Medulla oblongata (tissue), 1 donor: ENCODE measurements around the gene VTI1A.

Experiments
- DNase-seq: peaks from one replicate; pipeline ENCODE4 v3.0.0-alpha.2; 2015; ENCODE audit errors: extremely low spot score

The VTI1A gene

GRCh38 chr10:112679392-112679791 is 232.4 kb downstream of the VTI1A start:
- no peak for DNase-seq

GRCh38 chr10:112680586-112680985 is 233.6 kb downstream of the VTI1A start:
- no peak for DNase-seq

- no peak for DNase-seq
These were observed 240.6 kb downstream of the VTI1A start for GRCh38 chr10:112687647-112688046.

GRCh38 chr10:112689327-112690072 is 242.5 kb downstream of the VTI1A start:
- no peak for DNase-seq

GRCh38 chr10:112695539-112695938 is 248.5 kb downstream of the VTI1A start:
- no peak for DNase-seq

GRCh38 chr10:112696592-112696991 is 249.6 kb downstream of the VTI1A start:
- no peak for DNase-seq

GRCh38 chr10:112698133-112698817 is 251.3 kb downstream of the VTI1A start:
- DNase-seq = no peak

GRCh38 chr10:112698818-112699164 is 251.8 kb downstream of the VTI1A start:
- no peak for DNase-seq

GRCh38 chr10:112700215-112700671 is 253.2 kb downstream of the VTI1A start:
- DNase-seq = no peak

- DNase-seq = no peak
These were observed 254.3 kb downstream of the VTI1A start for GRCh38 chr10:112701211-112701877.

- no peak for DNase-seq
These were observed 254.9 kb downstream of the VTI1A start for GRCh38 chr10:112701878-112702255.

GRCh38 chr10:112706577-112706976 is 259.6 kb downstream of the VTI1A start:
- DNase-seq = no peak

GRCh38 chr10:112708461-112708860 is 261.4 kb downstream of the VTI1A start:
- DNase-seq = no peak

- no peak for DNase-seq
These were observed 263.5 kb downstream of the VTI1A start for GRCh38 chr10:112710528-112710927.

GRCh38 chr10:112711366-112711765 is 264.4 kb downstream of the VTI1A start:
- DNase-seq = no peak

- DNase-seq = no peak
These were observed 265.5 kb downstream of the VTI1A start for GRCh38 chr10:112712536-112712935.

GRCh38 chr10:112713411-112713810 is 266.4 kb downstream of the VTI1A start:
- no peak for DNase-seq

GRCh38 chr10:112715581-112715980 is 268.6 kb downstream of the VTI1A start:
- DNase-seq = no peak

GRCh38 chr10:112716076-112716475 is 269.1 kb downstream of the VTI1A start:
- no peak for DNase-seq

GRCh38 chr10:112716924-112717413 is 270.0 kb downstream of the VTI1A start:
- DNase-seq = peak; percentile 12

GRCh38 chr10:112720178-112720577 is 273.2 kb downstream of the VTI1A start:
- DNase-seq = no peak

GRCh38 chr10:112721080-112721698 is 274.2 kb downstream of the VTI1A start:
- peak; percentile 74 for DNase-seq
